K562 (cell line): ENCODE data around the gene ADGRA1. TPM values are rescaled to one million over a fixed set of nuclear protein-coding genes. Genes with fewer than 3 reads are reported as not detected.

ENCODE experiments used
- ATAC-seq: fragments of 200-7000 bp; cut with Tn5 transposase; 3 replicates; pipeline ENCODE4 v1.9.1; 2020; ENCODE audit warnings: moderate library complexity
- BruUV-seq: library from RNA; stranded (reverse); fragments of 400-500 nt; replicated peaks from 2 replicates; lab custom pipeline; 2021; lab: Mats Ljungman, UMichigan
- CTCF ChIA-PET: fragments of 300-600 bp; formaldehyde crosslinking; extraction: SDS; loops from one replicate; lab custom pipeline; 2021; ENCODE audit warnings: low intra/inter-chr PET ratio; lab: Yijun Ruan, JAX
- POLR2A ChIA-PET: fragments of 300-600, 350-650 bp; sonication (Branson Sonifier 250); formaldehyde crosslinking; extraction: SDS; loops from one replicate; lab custom pipeline; 2021; ENCODE audit warnings: antibody characterized with exemption, inconsistent platforms; lab: Yijun Ruan, JAX
- DNase-seq, 4 experiments: peaks; one replicate each; pipeline versions ENCODE4 v3.0.0 to v3.0.0-alpha.2; 2011 to 2018; ENCODE audit warnings: low spot score in 3 of 4, mixed read lengths in 3 of 4; ENCODE audit errors: extremely low read depth in 1 of 4
- FAIRE-seq: peaks from 2 replicates; lab custom pipeline; 2011; peaks lifted over from hg19 to GRCh38; lab: Jason Lieb, UNC
- H2AFZ ChIP-seq: 2 replicates; pipeline ENCODE4 v1.6.0; 2011; ENCODE audit warnings: low read depth, low read length, control low read depth, inconsistent platforms
- H3K27ac ChIP-seq: fragments of 200-600 bp; 3 replicates; pipeline ENCODE4 v1.8.0; 2011; ENCODE audit warnings: low read depth, mild to moderate bottlenecking, control low read depth, inconsistent platforms, low read length, moderate library complexity, mixed read lengths; ENCODE audit errors: extremely low read depth
- H3K27me3 ChIP-seq, 2 experiments: fragments of 300-600 bp in 1 of 2; 2 replicates in 1 of 2; 3 replicates in 1 of 2; pipeline versions ENCODE4 v1.6.0 to v1.8.0; 2011; ENCODE audit warnings: inconsistent platforms in 2 of 2, low read length in 2 of 2, mild to moderate bottlenecking in 1 of 2, mixed read lengths in 1 of 2, moderate library complexity in 1 of 2; ENCODE audit not compliant: control insufficient read depth in 2 of 2, insufficient read depth in 2 of 2
- H3K36me3 ChIP-seq: fragments of 300-600 bp; 3 replicates; pipeline ENCODE4 v1.8.0; 2011; ENCODE audit warnings: mild to moderate bottlenecking, low read length, inconsistent platforms; ENCODE audit not compliant: control insufficient read depth, insufficient read depth
- H3K4me1 ChIP-seq, 2 experiments: fragments of 200-600 bp in 1 of 2; replicated peaks in 1 of 2; 2 replicates in 1 of 2; 3 replicates in 1 of 2; pipeline versions ENCODE4 v1.5.1 to v1.8.0; 2011; ENCODE audit warnings: inconsistent platforms in 2 of 2, low read length in 2 of 2, mild to moderate bottlenecking in 1 of 2, mixed read lengths in 1 of 2, moderate library complexity in 1 of 2; ENCODE audit not compliant: control insufficient read depth in 2 of 2, insufficient read depth in 2 of 2
- H3K4me2 ChIP-seq: 2 replicates; pipeline ENCODE4 v1.6.1; 2011; ENCODE audit warnings: low read length, control low read depth, inconsistent platforms, mixed read lengths; ENCODE audit not compliant: insufficient read depth
- H3K4me3 ChIP-seq: fragments of 200-600 bp; sonication (generic), shearing (Covaris generic); 2 replicates; pipeline ENCODE4 v1.5.1; 2016; ENCODE audit warnings: control low read depth, inconsistent platforms
- H3K79me2 ChIP-seq: fragments of 200-600 bp; 3 replicates; pipeline ENCODE4 v1.8.0; 2011; ENCODE audit warnings: low read length, inconsistent platforms; ENCODE audit not compliant: control insufficient read depth, insufficient read depth
- H3K9ac ChIP-seq, 2 experiments: 2 replicates each; pipeline versions ENCODE4 v1.6.0 to v1.6.1; 2011; ENCODE audit warnings: low read depth in 2 of 2, low read length in 2 of 2, control low read depth in 1 of 2, inconsistent platforms in 1 of 2, mild to moderate bottlenecking in 1 of 2, mixed read lengths in 1 of 2; ENCODE audit not compliant: insufficient read depth in 1 of 2
- H3K9me1 ChIP-seq: one replicate; pipeline ENCODE4 v1.6.0; 2011; ENCODE audit warnings: inconsistent platforms, mild to moderate bottlenecking, low read length, moderate library complexity; ENCODE audit not compliant: control insufficient read depth, insufficient read depth
- H3K9me3 ChIP-seq: replicated peaks from 2 replicates; pipeline ENCODE4 v1.5.1; 2011; ENCODE audit warnings: low read depth, low read length, inconsistent platforms; ENCODE audit not compliant: control insufficient read depth, insufficient read depth
- H4K20me1 ChIP-seq: replicated peaks from 2 replicates; pipeline ENCODE4 v1.6.1; 2011; ENCODE audit warnings: low read length, inconsistent platforms, mixed read lengths; ENCODE audit not compliant: control insufficient read depth, insufficient read depth
- ARNT ChIP-seq, 2 experiments: fragments of 450-650 bp; IDR thresholded peaks; 2 replicates each; pipeline ENCODE4 v1.6.1; 2016; ENCODE audit warnings: mild to moderate bottlenecking in 1 of 2
- CEBPB ChIP-seq: fragments of 450-650 bp; IDR thresholded peaks from 2 replicates; pipeline ENCODE4 v1.6.1; 2016; ENCODE audit warnings: missing genetic modification characterization, missing compliant biosample characterization
- DPF2 ChIP-seq: fragments of 450-650 bp; IDR thresholded peaks from 2 replicates; pipeline ENCODE4 v1.6.1; 2016
- E2F3 ChIP-seq: fragments of 250-450 bp; sonication (Bioruptor Pico); IDR thresholded peaks from 2 replicates; pipeline ENCODE4 v1.4.0; 2020; ENCODE audit warnings: mild to moderate bottlenecking
- FOXA1 ChIP-seq: fragments of 450-650 bp; IDR thresholded peaks from 2 replicates; pipeline ENCODE4 v1.6.1; 2016; ENCODE audit warnings: mild to moderate bottlenecking, borderline replicate concordance
- FOXK2 ChIP-seq, 2 experiments: fragments of 450-650 bp; IDR thresholded peaks in 1 of 2; conservative IDR thresholded peaks in 1 of 2; 2 replicates each; pipeline ENCODE4 v1.6.1; 2016; ENCODE audit warnings: low read depth in 2 of 2, mild to moderate bottlenecking in 1 of 2
- GABPB2 ChIP-seq: fragments of 250-450 bp; sonication (Bioruptor Pico); conservative IDR thresholded peaks from 2 replicates; pipeline ENCODE4 v1.5.1; 2021; ENCODE audit warnings: mild to moderate bottlenecking
- KLF10 ChIP-seq: fragments of 250-450 bp; sonication (Bioruptor Pico); IDR thresholded peaks from 2 replicates; pipeline ENCODE4 v1.6.1; 2021; ENCODE audit warnings: matching md5 sums
- NCOR1 ChIP-seq: fragments of 450-650 bp; IDR thresholded peaks from 2 replicates; pipeline ENCODE4 v1.6.1; 2016; ENCODE audit warnings: mild to moderate bottlenecking, moderate library complexity
- NR2C2 ChIP-seq, 2 experiments: fragments of 200-800 bp in 1 of 2; sonication (Bioruptor generic) in 1 of 2; sonication (generic) in 1 of 2; formaldehyde crosslinking in 1 of 2; IDR thresholded peaks; 2 replicates each; pipeline versions ENCODE4 v1.6.1 to v1.8.0; 2016 to 2022; ENCODE audit warnings: mild to moderate bottlenecking in 1 of 2, missing compliant biosample characterization in 1 of 2, missing genetic modification characterization in 1 of 2, missing genetic modification reagents in 1 of 2
- PKNOX1 ChIP-seq: fragments of 450-650 bp; IDR thresholded peaks from 2 replicates; pipeline ENCODE4 v1.6.1; 2016
- YBX1 ChIP-seq: fragments of 450-650 bp; IDR thresholded peaks from 2 replicates; pipeline ENCODE4 v1.7.1; 2016; ENCODE audit warnings: mild to moderate bottlenecking
- ZNF12 ChIP-seq: sonication (generic); formaldehyde crosslinking; IDR thresholded peaks from 2 replicates; pipeline ENCODE4 v1.4.0; 2020; ENCODE audit warnings: mild to moderate bottlenecking, missing genetic modification reagents
- ZZZ3 ChIP-seq: fragments of 450-650 bp; IDR thresholded peaks from 2 replicates; pipeline ENCODE4 v1.6.1; 2016; ENCODE audit warnings: antibody characterized with exemption, mild to moderate bottlenecking, moderate library complexity
- WGBS: fragments of 100-300 bp; shearing (Covaris generic); methylation state at CpG from one replicate; pipeline ENCODE4 v1.1.6; 2016; ENCODE audit warnings: low coverage, mixed read lengths; ENCODE audit not compliant: insufficient coverage; ENCODE audit errors: missing lambda C conversion rate; 5-methylcytosine and 5-hydroxymethylcytosine counted together
- in situ Hi-C: fragments of 300-500 bp; cut with MboI; formaldehyde crosslinking; loops from 4 replicates; pipeline ENCODE4 v1.15.0; 2018; ENCODE audit warnings: inconsistent platforms, mixed read lengths
- intact Hi-C: fragments of 100-400 bp; cut with micrococcal nuclease; formaldehyde crosslinking; loops from 2 replicates; pipeline ENCODE4 v1.14.2; 2022
- polyA plus RNA-seq, 8 experiments: library from polyadenylated mRNA; depleted of rRNA in 4 of 8; stranded (reverse) in 5 of 8; unstranded in 3 of 8; fragments of >200 nt; fragmentation: Nextera tagmentation in 2 of 8; fragmentation: Illumina TruSeq in 1 of 8; extraction: Ambion mirVana in 2 of 8; extraction: Trizol in 1 of 8; gene quantifications; 2 replicates each; pipeline versions ENCODE4 v1.2.1 to v1.2.3, GENCODE V29; 2011 to 2014; ENCODE audit warnings: inconsistent platforms in 1 of 8, missing spikeins in 1 of 8
- total RNA-seq, 7 experiments: library from RNA; depleted of rRNA in 6 of 7; stranded (reverse); fragments of >200 nt in 6 of 7; fragmentation: Illumina TruSeq in 2 of 7; extraction: Trizol in 2 of 7; gene quantifications; 2 replicates each; pipeline versions ENCODE4 v1.2.1 to v1.2.3, GENCODE V29; 2011 to 2021; ENCODE audit warnings: low replicate concordance in 1 of 7

The ADGRA1 gene
- total and polyA plus RNA-seq, 9 of the 15 experiments (the other 6 are each of a cell fraction or from before 2014, with no cell fraction given) = not detected

- WGBS = 0% methylated on average over 9 of the region's 9 CpGs
- no peak for FAIRE-seq
These were observed 63.8 kb downstream of the ADGRA1 start for GRCh38 chr10:133151543-133151972.

More at GRCh38 chr10:133151543-133151972, 63.8 kb downstream of the ADGRA1 start:
- Histone ChIP-seq H3K27ac (no peak overlapping the region), H3K27me3 (peaks cover 8 to 20% of the 10 kb centered on the region in 2 experiments; a peak in 3 of 5 replicates), H3K4me2 (no peak overlapping the region), H3K4me1 (no peaks in the 10 kb centered on the region), H3K9me1 (no peaks in the 10 kb centered on the region), H3K79me2 (no peaks in the 10 kb centered on the region), H3K9me3 (no peaks in the 10 kb centered on the region; the same call in 1 of the 2 replicates), H4K20me1 (no peaks in the 10 kb centered on the region; the same call in 1 of the 2 replicates), H3K4me3 (no peak overlapping the region)
- in situ Hi-C loops = no loop called here
- ATAC-seq = no peak
- intact Hi-C loops = no loop called here
- no TSS peak for BruUV-seq
- CTCF ChIA-PET = no interaction called here
- TF ChIP-seq NR2C2 (CRISPR knock-in tag; IDR thresholded peaks at IDR 0.05) = no peak
- TF ChIP-seq NR2C2 (tag; IDR thresholded peaks at IDR 0.05) = no peak
- no peak for TF ChIP-seq NCOR1
- no peak for TF ChIP-seq FOXA1
- TF ChIP-seq PKNOX1 = no peak
- no peak for TF ChIP-seq ARNT (IDR thresholded peaks at IDR 0.05)
- no peak for TF ChIP-seq GABPB2
- no peak for TF ChIP-seq ZNF12
- no peak for TF ChIP-seq KLF10 (CRISPR knock-in tag)
- no peak for TF ChIP-seq CEBPB (tag)
- no peak for TF ChIP-seq FOXK2 (conservative IDR thresholded peaks at IDR 0.05 in 1 of 2, IDR thresholded peaks at IDR 0.05 in 1 of 2; ENCODE audit: low read depth in 2 of 2)
- TF ChIP-seq ZZZ3 = no peak
- no peak for TF ChIP-seq DPF2
- no peak for TF ChIP-seq E2F3 (CRISPR knock-in tag)
- TF ChIP-seq YBX1 = no peak
- TF ChIP-seq, all 486 proteins: peak for 0
- Histone ChIP-seq H3K9ac (no peak overlapping the region), H2AFZ (no peak overlapping the region), H3K36me3 (no peaks in the 10 kb centered on the region)
- DNase-seq = no peak
- POLR2A ChIA-PET = no interaction called here
